Upper lobe of left lung (tissue), 6 donors: ENCODE results near the gene BCAS3. TPM values are rescaled to one million over a fixed set of nuclear protein-coding genes. Genes with fewer than 3 reads are reported as not detected.
A peak's percentile ranks its signal among the peaks of the same experiment; 100 is the strongest.
"Not testable (repeated sequence)": the region's sequence is repeated elsewhere in the genome, so short reads cannot be mapped to it uniquely, and the experiment has no call there.

Experiments used
- ATAC-seq, 2 donors: fragments of 200-7000 bp; cut with Tn5 transposase; one replicate each; pipeline ENCODE4 v1.9.1; 2022; ENCODE audit warnings: mild to moderate bottlenecking in 2 of 2, moderate library complexity in 2 of 2; ENCODE audit not compliant: low FRiP score in 2 of 2
- DNase-seq, 2 donors: peaks; one replicate each; pipeline ENCODE4 v3.0.0-alpha.2; 2019 to 2020
- H3K27ac ChIP-seq, 4 donors: fragments of 200-600 bp; sonication (generic); one replicate each; pipeline ENCODE4 v1.5.1; 2016 to 2019
- H3K27me3 ChIP-seq, 4 donors: fragments of 200-600 bp; sonication (generic); one replicate each; pipeline ENCODE4 v1.5.1; 2017 to 2019
- H3K36me3 ChIP-seq, 4 donors: fragments of 200-600 bp; sonication (generic); one replicate each; pipeline ENCODE4 v1.5.1; 2016 to 2019
- H3K4me1 ChIP-seq, 4 donors: fragments of 200-600 bp; sonication (generic); one replicate each; pipeline ENCODE4 v1.5.1; 2018 to 2019
- H3K4me3 ChIP-seq, 4 donors: fragments of 200-600 bp; sonication (generic); one replicate each; pipeline ENCODE4 v1.5.1; 2017 to 2019; ENCODE audit warnings: mild to moderate bottlenecking in 2 of 4, moderate library complexity in 1 of 4
- H3K9me3 ChIP-seq, 4 donors: fragments of 200-600 bp; sonication (generic); one replicate each; pipeline ENCODE4 v1.5.1; 2018 to 2019
- CTCF ChIP-seq, 6 experiments: fragments of 450-650 bp in 4 of 6; fragments of 200-600 bp in 2 of 6; sonication (generic) in 2 of 6; IDR thresholded peaks; one replicate each; pipeline ENCODE4 v1.5.1; 2016 to 2019; ENCODE audit warnings: antibody characterized with exemption in 6 of 6
- EP300 ChIP-seq, 4 donors: sonication (generic); formaldehyde crosslinking; IDR thresholded peaks; one replicate each; pipeline ENCODE4 v1.5.1; 2017; ENCODE audit warnings: antibody characterized with exemption in 4 of 4, control low read depth in 2 of 4
- POLR2A ChIP-seq, 4 donors: fragments of 450-650 bp; IDR thresholded peaks; one replicate each; pipeline ENCODE4 v1.5.1; 2016 to 2017; ENCODE audit warnings: antibody characterized with exemption in 4 of 4, mild to moderate bottlenecking in 2 of 4
- POLR2AphosphoS5 ChIP-seq, 2 donors: sonication (generic); formaldehyde crosslinking; IDR thresholded peaks; one replicate each; pipeline ENCODE4 v1.5.1; 2017; ENCODE audit warnings: antibody characterized with exemption in 2 of 2
- WGBS, 2 donors: methylation state at CpG; one replicate each; pipeline ENCODE4 v1.1.5; 2017 to 2018; 5-methylcytosine and 5-hydroxymethylcytosine counted together
- total RNA-seq, 6 donors: library from RNA; depleted of rRNA in 4 of 6; stranded (reverse); fragments of >200 nt in 4 of 6; gene quantifications; one replicate each; pipeline versions ENCODE4 v1.1.0 to v1.2.1, GENCODE V29; 2016 to 2021
- donor health status: DM: no; HTN: no; CAD: no; lungs with moderate emphysema.
- donor health status: DM: no; HTN: yes; CAD: no; lungs with severe emphysema.

Gene BCAS3
- total RNA-seq, 6 donors from 2014 or later: 20.1 to 111 (median 37.0) TPM

- 89 to 95% methylated on average over 1 of the region's 1 CpG for WGBS, 2 donors
- ATAC-seq: no peak
- no peak overlapping the region for H3K27ac ChIP-seq
Measured at GRCh38 chr17:60757437-60757836, 79.8 kb downstream of the BCAS3 start.

GRCh38 chr17:60759756-60760155 lies 82.1 kb downstream of the BCAS3 start:
- Histone ChIP-seq H3K4me1 (no peaks in the 10 kb centered on the region), H3K36me3 (no peaks in the 10 kb centered on the region), H3K27ac (no peak overlapping the region), H3K27me3 (no peaks in the 10 kb centered on the region), H3K9me3 (peaks cover 0 to 6% (median 1%) of the 10 kb centered on the region in 4 donors), H3K4me3 (no peak overlapping the region)
- DNase-seq (no peak), ATAC-seq (no peak)
- TF ChIP-seq CTCF (IDR thresholded peaks at IDR 0.05) (no peak), EP300 (IDR thresholded peaks at IDR 0.05) (no peak), POLR2AphosphoS5 (IDR thresholded peaks at IDR 0.05) (no peak), POLR2A (IDR thresholded peaks at IDR 0.05) (no peak)

More at GRCh38 chr17:60757437-60757836, 79.8 kb downstream of the BCAS3 start:
- Histone ChIP-seq H3K4me1 (no peaks in the 10 kb centered on the region), H3K9me3 (peaks cover 0 to 6% (median 1%) of the 10 kb centered on the region in 4 donors), H3K36me3 (no peaks in the 10 kb centered on the region), H3K27me3 (no peaks in the 10 kb centered on the region), H3K4me3 (no peak overlapping the region)
- no peak for DNase-seq
- TF ChIP-seq POLR2A (IDR thresholded peaks at IDR 0.05) (no peak), EP300 (IDR thresholded peaks at IDR 0.05) (no peak), CTCF (IDR thresholded peaks at IDR 0.05) (no peak), POLR2AphosphoS5 (IDR thresholded peaks at IDR 0.05) (no peak)

- not testable (repeated sequence) for H3K27ac ChIP-seq, H3K4me1 ChIP-seq, H3K4me3 ChIP-seq, H3K9me3 ChIP-seq, H3K36me3 ChIP-seq, DNase-seq, H3K27me3 ChIP-seq, ATAC-seq
- WGBS, 2 donors: 97 to 98% methylated on average over 6 of the region's 6 CpGs
Measured at GRCh38 chr17:60761301-60761700, 83.7 kb downstream of the BCAS3 start.

- 89 to 93% methylated on average over 11 to 13 of the region's 13 CpGs for WGBS, 2 donors
- H3K27ac ChIP-seq: no peak overlapping the region
- H3K27me3 ChIP-seq: no peaks in the 10 kb centered on the region
- H3K4me1 ChIP-seq: no peaks in the 10 kb centered on the region
- peak in 1 of 2 donors; percentile 38 for DNase-seq
- H3K9me3 ChIP-seq: no peaks in the 10 kb centered on the region
- H3K36me3 ChIP-seq: no peaks in the 10 kb centered on the region
- H3K4me3 ChIP-seq: no peak overlapping the region
- TF ChIP-seq POLR2AphosphoS5 (IDR thresholded peaks at IDR 0.05) (no peak), CTCF (IDR thresholded peaks at IDR 0.05) (no peak), EP300 (IDR thresholded peaks at IDR 0.05) (no peak), POLR2A (IDR thresholded peaks at IDR 0.05) (no peak)
- no peak for ATAC-seq
Measured at GRCh38 chr17:60766778-60767190, 89.1 kb downstream of the BCAS3 start.

- 98 to 100% methylated on average over 4 of the region's 4 CpGs for WGBS, 2 donors
- Histone ChIP-seq H3K27ac (no peak overlapping the region), H3K27me3 (no peaks in the 10 kb centered on the region), H3K36me3 (no peaks in the 10 kb centered on the region), H3K4me1 (no peaks in the 10 kb centered on the region), H3K4me3 (no peak overlapping the region), H3K9me3 (no peaks in the 10 kb centered on the region)
- DNase-seq (no peak), ATAC-seq (no peak)
- TF ChIP-seq EP300 (IDR thresholded peaks at IDR 0.05) (no peak), POLR2A (IDR thresholded peaks at IDR 0.05) (no peak), POLR2AphosphoS5 (IDR thresholded peaks at IDR 0.05) (no peak), CTCF (IDR thresholded peaks at IDR 0.05) (no peak)
Measured at GRCh38 chr17:60767744-60768308, 90.2 kb downstream of the BCAS3 start.
